Measurements from ENCODE around the gene THADA.
A peak's percentile ranks its signal among the peaks of the same experiment; 100 is the strongest.
"Not testable (repeated sequence)": the region's sequence is repeated elsewhere in the genome, so short reads cannot be mapped to it uniquely, and the experiment has no call there.

The THADA gene

DNA sequence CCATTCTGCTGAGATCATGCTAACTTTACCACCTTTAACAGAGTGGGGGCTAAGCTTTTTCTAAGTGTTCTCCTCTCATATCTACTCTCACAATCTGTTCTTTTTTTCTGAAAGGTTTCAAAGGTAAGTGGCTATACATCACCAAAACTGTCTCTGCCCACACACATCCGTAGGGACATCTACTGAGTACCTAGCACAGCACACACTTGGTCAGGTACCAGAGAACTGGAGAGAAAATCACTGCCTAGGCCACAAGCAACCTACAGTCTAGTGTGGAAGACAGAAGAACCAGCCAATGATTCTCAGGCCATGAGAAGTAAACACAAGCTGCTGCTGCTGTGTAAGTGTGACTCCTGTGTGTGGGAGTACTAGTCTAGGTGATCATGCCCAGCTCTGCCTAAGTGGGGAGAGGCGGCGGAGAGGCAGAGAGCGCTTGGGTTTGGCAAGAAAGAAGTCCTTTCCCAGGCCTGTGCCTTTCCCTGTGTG, 193.3 kb downstream of the THADA start:
- DNase-seq, result no peak

DNA sequence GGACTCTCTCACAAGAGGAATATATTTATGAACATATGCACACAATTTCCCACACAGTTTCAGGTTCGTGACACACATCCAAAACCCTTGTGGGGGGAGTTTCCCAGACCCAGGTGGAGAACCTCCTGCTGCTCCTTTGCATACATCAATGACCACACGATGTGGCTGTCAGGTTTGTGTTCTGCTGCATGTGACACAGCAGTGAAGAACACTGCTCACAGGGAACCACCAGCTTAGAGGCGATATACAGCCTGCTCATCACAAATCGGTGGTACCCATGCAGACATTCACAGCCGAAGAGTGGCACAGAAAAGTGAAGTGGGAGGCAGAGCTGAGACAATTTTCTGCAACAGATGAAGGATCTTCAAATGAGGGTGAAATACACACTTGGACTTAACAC, 193.8 kb downstream of the THADA start:
- DNase-seq, result no peak

- no peak for DNase-seq
These were observed 195.3 kb downstream of the THADA start for GRCh38 chr2:43400508-43400907.

GRCh38 chr2:43399515-43400264, 196.1 kb downstream of the THADA start:
- DNase-seq, result peak; percentile 64

GRCh38 chr2:43399098-43399497, 196.7 kb downstream of the THADA start:
- no peak for DNase-seq

- DNase-seq, result no peak
These were observed 198.0 kb downstream of the THADA start for GRCh38 chr2:43397821-43398220.

DNA sequence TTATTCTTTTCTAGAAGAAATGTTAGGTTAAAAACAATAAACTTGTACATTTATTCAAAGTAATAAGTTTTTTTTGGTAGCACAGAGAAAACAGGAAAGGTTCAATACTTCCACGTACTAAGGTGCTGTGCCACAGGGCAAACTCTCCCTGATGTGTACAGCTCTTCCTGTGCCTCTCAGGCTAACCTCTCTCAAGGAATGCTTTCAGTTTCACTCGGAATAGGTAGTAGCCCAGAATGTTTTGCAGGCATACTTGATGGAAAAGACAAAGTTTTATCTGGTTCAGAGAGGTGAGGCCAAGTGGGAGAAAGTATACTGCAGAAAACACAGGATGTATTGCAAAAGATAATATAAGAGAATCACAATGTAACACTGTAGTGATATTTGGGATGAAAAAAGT, 198.4 kb downstream of the THADA start:
- no peak for DNase-seq

- not testable (repeated sequence) for DNase-seq
These were observed 199.5 kb downstream of the THADA start for GRCh38 chr2:43396344-43396743.

- DNase-seq, result no peak
These were observed 201.9 kb downstream of the THADA start for GRCh38 chr2:43393918-43394317.

GRCh38 chr2:43391878-43392215, 204.0 kb downstream of the THADA start:
- DNase-seq, result no peak

- no peak for DNase-seq
These were observed 204.5 kb downstream of the THADA start for GRCh38 chr2:43391201-43391877.

- DNase-seq, result no peak
These were observed 206.0 kb downstream of the THADA start for GRCh38 chr2:43389581-43390466.

- no peak for DNase-seq
These were observed 207.5 kb downstream of the THADA start for GRCh38 chr2:43388371-43388770.

- DNase-seq, result no peak
These were observed 208.5 kb downstream of the THADA start for GRCh38 chr2:43387092-43388062.

DNA sequence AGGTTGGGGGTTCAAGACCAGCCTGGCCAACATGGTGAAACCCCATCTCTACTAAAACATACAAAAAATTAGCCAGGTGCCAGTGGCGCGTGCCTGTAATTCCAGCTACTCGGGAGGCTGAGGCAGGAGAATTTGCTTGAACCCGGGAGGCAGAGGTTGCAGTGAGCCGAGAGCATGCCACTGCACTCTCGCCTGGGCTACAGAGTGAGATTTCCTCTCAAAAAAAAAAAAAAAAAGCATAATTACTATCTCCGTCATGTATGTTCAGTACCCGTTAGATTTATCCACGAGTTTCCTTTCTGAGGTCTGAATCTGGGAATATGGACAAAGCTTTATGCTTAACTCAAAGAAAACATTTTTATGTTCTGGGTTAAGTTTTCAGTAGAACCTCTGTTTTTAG, 209.2 kb downstream of the THADA start:
- not testable (repeated sequence) for DNase-seq

GRCh38 chr2:43384143-43384542, 211.7 kb downstream of the THADA start:
- DNase-seq, result no peak

DNA sequence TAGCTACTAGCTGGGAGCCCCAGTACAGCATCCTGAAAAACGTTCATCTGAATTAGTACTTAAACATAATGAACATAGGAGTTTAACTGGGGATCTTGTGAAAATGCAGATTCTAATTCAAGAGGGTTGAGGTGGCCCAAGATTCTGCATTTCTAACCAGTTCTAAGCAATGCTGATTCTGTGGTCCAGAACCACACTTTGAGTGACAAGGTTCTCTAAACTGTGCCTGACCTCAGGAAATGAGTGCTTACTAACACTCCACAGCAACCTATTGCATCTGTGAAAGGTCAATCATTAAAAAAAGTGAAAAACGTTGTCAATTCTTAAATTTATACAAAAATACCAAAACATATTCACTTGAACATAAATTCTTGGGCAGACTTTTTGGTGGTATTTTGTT, 212.3 kb downstream of the THADA start:
- no peak for DNase-seq

DNA sequence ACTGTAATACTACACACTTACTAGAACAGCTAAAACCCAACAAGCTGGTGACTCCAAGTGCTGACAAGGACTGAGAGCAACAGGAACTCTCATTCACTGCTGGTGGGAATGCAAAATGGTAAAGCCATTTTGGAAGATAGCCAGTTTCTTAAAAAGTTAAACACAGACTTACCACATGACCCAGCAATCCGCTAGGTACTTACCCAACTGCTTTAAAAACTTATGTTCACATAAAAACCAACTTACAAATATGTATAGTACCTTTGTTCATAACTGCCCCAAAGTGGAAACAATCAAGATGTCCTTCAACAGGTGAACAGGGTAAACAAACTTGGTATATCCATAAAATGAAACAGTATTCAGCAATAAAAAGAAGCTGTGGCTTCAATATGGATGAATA, 216.3 kb downstream of the THADA start:
- no peak for DNase-seq

GRCh38 chr2:43377327-43377726, 218.5 kb downstream of the THADA start:
- no peak for DNase-seq

DNA sequence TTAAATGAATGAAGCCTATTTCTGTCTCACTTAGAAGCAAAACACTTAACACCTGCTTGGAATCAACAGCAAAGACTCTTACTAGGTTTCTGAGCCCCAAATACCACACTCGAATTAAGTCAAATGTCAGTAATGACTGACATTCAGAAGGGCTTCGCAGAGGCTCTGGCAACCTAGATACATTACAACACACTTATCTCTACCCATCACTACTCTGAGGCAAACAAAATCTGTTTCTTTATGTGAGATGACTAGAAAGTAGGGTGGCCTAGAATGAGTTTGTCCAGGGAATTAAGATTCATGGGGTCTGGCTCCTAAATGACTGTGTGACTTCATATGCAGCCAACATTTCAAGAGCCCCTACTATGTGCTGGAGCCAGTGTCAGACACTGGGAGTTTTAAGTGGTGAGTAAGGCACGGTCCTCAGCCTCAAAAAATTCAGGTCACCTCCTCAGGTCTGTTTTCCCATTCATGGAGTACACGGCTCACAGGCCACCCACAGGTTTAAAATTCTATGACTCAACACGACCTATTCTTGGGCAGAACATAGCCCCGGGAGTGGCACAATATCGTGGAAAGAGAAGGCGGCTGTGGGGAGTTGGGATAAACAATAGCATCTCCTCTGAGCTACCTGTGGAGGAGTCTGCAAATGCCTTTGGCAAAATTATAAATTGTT, 219.2 kb downstream of the THADA start:
- no peak for DNase-seq

DNA sequence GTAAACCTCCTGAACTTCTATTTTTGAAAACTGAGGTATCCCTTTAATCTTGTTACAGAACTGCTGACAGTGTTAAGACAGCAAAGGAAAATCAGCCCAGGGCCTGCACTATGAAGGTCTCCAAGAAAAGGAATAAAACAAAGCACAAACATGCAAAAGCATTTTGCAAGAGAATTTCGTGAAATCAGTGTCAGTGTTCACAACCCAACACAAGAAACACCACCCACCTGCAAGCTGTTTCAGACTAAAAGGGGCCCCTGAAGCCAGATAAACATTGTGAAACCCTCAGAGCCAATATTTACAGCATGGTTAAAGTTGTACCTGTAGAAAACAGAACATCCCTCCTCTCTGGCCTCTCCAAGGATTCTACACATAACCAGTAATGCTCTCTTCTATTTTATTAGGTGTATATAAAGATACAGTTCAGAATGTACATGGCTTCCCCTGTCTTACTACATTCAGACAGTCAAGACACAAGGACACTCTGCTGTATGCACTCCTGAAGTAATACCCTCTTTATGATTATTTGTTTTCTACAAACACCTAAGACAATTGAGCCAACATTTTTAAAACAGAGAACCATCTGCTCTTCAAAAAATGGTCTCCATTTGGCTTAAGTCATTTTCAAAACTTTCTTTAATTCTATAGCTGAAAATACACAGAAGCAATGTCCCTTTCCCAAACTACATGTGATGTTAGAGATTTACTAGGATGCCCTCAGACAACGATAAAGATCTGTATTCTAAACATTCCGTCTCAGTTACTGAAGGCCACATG, 219.9 kb downstream of the THADA start:
- no peak for DNase-seq

Data from NCI-H2029 (cell line).